SK-N-SH treated with all-trans-retinoic acid at 6 μM for 48 hours (cell line): Measurements from ENCODE around the gene UBL4B.

Experiments used
- ARNTL ChIP-seq: fragments of 450-650 bp; formaldehyde crosslinking; IDR thresholded peaks from 2 replicates; pipeline ENCODE4 v1.5.0; 2020; ENCODE audit warnings: low read depth, mild to moderate bottlenecking, moderate library complexity, borderline replicate concordance
- BACH2 ChIP-seq: fragments of 250-450 bp; sonication (Bioruptor Pico); IDR thresholded peaks from 2 replicates; pipeline ENCODE4 v1.9.0; 2021; ENCODE audit warnings: mild to moderate bottlenecking, borderline replicate concordance
- CSDC2 ChIP-seq: fragments of 250-450 bp; sonication (Bioruptor Pico); IDR thresholded peaks from 2 replicates; pipeline ENCODE4 v1.5.0; 2020; ENCODE audit warnings: mild to moderate bottlenecking, moderate library complexity
- CSRNP3 ChIP-seq: fragments of 250-450 bp; sonication (Bioruptor Pico); IDR thresholded peaks from 2 replicates; pipeline ENCODE4 v1.5.1; 2021; ENCODE audit warnings: mild to moderate bottlenecking, moderate library complexity
- ESRRG ChIP-seq: fragments of 250-450 bp; sonication (Bioruptor Pico); IDR thresholded peaks from 2 replicates; pipeline ENCODE4 v1.6.1; 2021; ENCODE audit warnings: mild to moderate bottlenecking
- OSR1 ChIP-seq: fragments of 250-450 bp; sonication (Bioruptor Pico); IDR thresholded peaks from 2 replicates; pipeline ENCODE4 v1.8.0; 2022; ENCODE audit warnings: moderate library complexity, mild to moderate bottlenecking, inconsistent platforms
- PPARA ChIP-seq: fragments of 250-450 bp; sonication (Bioruptor Pico); IDR thresholded peaks from 2 replicates; pipeline ENCODE4 v1.5.0; 2020; ENCODE audit warnings: mild to moderate bottlenecking, borderline replicate concordance
- TOX ChIP-seq: fragments of 250-450 bp; sonication (Bioruptor Pico); IDR thresholded peaks from 2 replicates; pipeline ENCODE4 v1.8.0; 2021; ENCODE audit warnings: mild to moderate bottlenecking, moderate library complexity, borderline replicate concordance
- TSHZ2 ChIP-seq: fragments of 250-450 bp; sonication (Bioruptor Pico); IDR thresholded peaks from 2 replicates; pipeline ENCODE4 v1.5.0; 2020; ENCODE audit warnings: mild to moderate bottlenecking, moderate library complexity
- ZFP3 ChIP-seq: fragments of 250-450 bp; sonication (Bioruptor Pico); IDR thresholded peaks from 2 replicates; pipeline ENCODE4 v1.5.0; 2020; ENCODE audit warnings: mild to moderate bottlenecking, moderate library complexity
- ZNF8 ChIP-seq: fragments of 450-650 bp; formaldehyde crosslinking; IDR thresholded peaks from 2 replicates; pipeline ENCODE4 v1.5.0; 2020; ENCODE audit warnings: mild to moderate bottlenecking, moderate library complexity
- TF ChIP-seq, protein P1 (sequence below): fragments of 250-450 bp; sonication (Bioruptor Pico); IDR thresholded peaks from 2 replicates; pipeline ENCODE4 v1.8.0; 2021; ENCODE audit warnings: low read depth, mild to moderate bottlenecking, moderate library complexity, borderline replicate concordance

GRCh38 chr1:110112143-110112542 is at the start of gene UBL4B:
- TF ChIP-seq ZFP3 (CRISPR knock-in tag) (no peak), ESRRG (CRISPR knock-in tag) (no peak), PPARA (CRISPR knock-in tag) (no peak), ZNF8 (CRISPR knock-in tag) (no peak), TOX (CRISPR knock-in tag) (no peak), CSRNP3 (CRISPR knock-in tag) (no peak), ARNTL (CRISPR knock-in tag) (no peak), CSDC2 (no peak), TSHZ2 (no peak), BACH2 (CRISPR knock-in tag) (no peak), OSR1 (no peak)
- TF ChIP-seq, protein P1, sequence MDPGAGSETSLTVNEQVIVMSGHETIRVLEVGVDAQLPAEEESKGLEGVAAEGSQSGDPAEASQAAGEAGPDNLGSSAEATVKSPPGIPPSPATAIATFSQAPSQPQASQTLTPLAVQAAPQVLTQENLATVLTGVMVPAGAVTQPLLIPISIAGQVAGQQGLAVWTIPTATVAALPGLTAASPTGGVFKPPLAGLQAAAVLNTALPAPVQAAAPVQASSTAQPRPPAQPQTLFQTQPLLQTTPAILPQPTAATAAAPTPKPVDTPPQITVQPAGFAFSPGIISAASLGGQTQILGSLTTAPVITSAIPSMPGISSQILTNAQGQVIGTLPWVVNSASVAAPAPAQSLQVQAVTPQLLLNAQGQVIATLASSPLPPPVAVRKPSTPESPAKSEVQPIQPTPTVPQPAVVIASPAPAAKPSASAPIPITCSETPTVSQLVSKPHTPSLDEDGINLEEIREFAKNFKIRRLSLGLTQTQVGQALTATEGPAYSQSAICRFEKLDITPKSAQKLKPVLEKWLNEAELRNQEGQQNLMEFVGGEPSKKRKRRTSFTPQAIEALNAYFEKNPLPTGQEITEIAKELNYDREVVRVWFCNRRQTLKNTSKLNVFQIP (CRISPR knock-in tag) = no peak
